Measurements from ENCODE around the gene MRPL53. TPM values are rescaled to one million over a fixed set of nuclear protein-coding genes. Genes with fewer than 3 reads are reported as not detected.
A peak's percentile ranks its signal among the peaks of the same experiment; 100 is the strongest.
"Not testable (repeated sequence)": the region's sequence is repeated elsewhere in the genome, so short reads cannot be mapped to it uniquely, and the experiment has no call there.

Gene MRPL53
- total RNA-seq, 2 experiments from 2014 or later = 72.5 to 83.1 TPM

- Mint-ChIP-seq H3K27ac (peak overlapping the region; percentile 28), H3K27me3 (no peaks in the 10 kb centered on the region), H3K9me3 (no peaks in the 10 kb centered on the region), H3K4me3 (no peak overlapping the region), H3K36me3 (ENCODE audit: low read depth) (peaks cover 15% of the 10 kb centered on the region), H3K4me1 (peaks cover 43% of the 10 kb centered on the region)
- ChIA-PET CTCF (interaction anchor here (9.8 kb wide), 1 partner anchor 20 kb away, joined by 66 read pairs; the partner anchor contains the start of genes CCDC142 and TTC31), POLR2A (no interaction called here)
- DNase-seq = no peak
Observed at GRCh38 chr2:74462786-74463105, 9.7 kb downstream of the MRPL53 start.

DNA sequence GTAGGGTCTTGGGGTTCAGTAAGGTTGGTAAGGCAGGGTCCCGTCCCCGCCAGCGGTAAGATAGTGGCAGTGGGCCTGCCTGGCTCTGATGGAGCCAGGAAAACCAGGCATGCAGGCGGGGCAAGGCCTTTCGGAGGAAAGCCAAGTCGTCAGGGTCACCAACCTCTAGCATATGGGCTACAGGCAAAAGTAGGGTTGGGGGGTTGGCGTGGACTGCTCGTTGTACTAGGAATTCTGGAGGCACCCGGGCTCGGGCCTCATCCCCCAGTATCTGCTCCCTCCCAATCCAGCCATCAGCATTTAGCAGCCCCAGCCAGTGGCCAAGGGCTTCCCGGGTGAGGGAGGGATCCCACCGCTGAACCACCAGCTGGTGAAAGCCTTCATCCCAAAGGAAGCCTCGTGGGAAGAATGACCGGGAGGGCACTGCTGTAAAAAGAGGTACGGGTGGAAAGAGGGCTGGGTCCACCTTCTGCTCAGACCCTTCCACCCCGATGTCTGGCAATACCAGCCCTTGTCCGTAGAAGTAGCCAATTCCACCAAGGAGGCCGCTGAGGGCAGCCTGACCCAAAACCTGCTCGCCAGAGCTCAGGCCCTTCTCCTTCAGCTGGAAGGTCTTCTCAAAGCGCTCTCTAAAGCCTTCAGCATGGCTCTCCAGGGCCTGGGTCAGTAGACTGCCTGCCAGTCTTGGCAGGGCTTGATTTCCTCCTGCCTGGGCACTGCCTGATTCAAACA, 10.3 kb downstream of the MRPL53 start:
- POLR2A ChIA-PET = no interaction called here
- Mint-ChIP-seq H3K4me3 (no peak overlapping the region), H3K27ac (no peak overlapping the region), H3K27me3 (no peaks in the 10 kb centered on the region), H3K4me1 (peaks cover 44% of the 10 kb centered on the region), H3K36me3 (ENCODE audit: low read depth) (peaks cover 16% of the 10 kb centered on the region), H3K9me3 (no peaks in the 10 kb centered on the region)
- CTCF ChIA-PET = interaction anchor here (1.0 to 9.8 kb wide), 4 partner anchors 7 to 20 kb away, joined by 4 to 66 read pairs (median 5); partner anchors contain the start of genes CCDC142, MRPL53 and TTC31
- no peak for DNase-seq

GRCh38 chr2:74461187-74462053, 11.1 kb downstream of the MRPL53 start:
- CTCF ChIA-PET = interaction anchor here (1.0 to 9.8 kb wide), 6 partner anchors 8 to 34 kb away, joined by 3 to 66 read pairs (median 4); partner anchors contain the start of genes CCDC142, MRPL53 and TTC31
- H3K27ac Mint-ChIP-seq = no peak overlapping the region

DNA sequence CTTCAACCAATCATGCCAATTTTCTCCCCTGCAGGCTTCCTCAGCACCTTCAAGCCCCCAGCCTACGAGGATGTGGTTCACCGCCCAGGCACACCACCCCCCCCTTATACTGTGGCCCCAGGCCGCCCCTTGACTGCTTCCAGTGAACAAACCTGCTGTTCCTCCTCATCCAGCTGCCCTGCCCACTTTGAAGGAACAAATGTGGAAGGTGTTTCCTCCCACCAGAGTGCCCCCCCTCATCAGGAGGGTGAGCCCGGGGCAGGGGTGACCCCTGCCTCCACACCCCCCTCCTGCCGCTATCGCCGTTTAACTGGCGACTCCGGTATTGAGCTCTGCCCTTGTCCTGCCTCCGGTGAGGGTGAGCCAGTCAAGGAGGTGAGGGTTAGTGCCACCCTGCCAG, 12.3 kb downstream of the MRPL53 start:
- DNase-seq, POLR2A ChIA-PET, H3K9me3 Mint-ChIP-seq, H3K27me3 Mint-ChIP-seq, H3K27ac Mint-ChIP-seq: not testable (repeated sequence)
- Mint-ChIP-seq H3K4me3 (peak overlapping the region; percentile 91), H3K36me3 (ENCODE audit: low read depth) (peaks cover 26% of the 10 kb centered on the region), H3K4me1 (peaks cover 55% of the 10 kb centered on the region)
- CTCF ChIA-PET = interaction anchor here (1.4 to 9.8 kb wide), 5 partner anchors 9 to 33 kb away, joined by 3 to 66 read pairs (median 5); partner anchors contain the start of genes CCDC142, MRPL53 and TTC31

More at GRCh38 chr2:74461187-74462053, 11.1 kb downstream of the MRPL53 start:
- DNase-seq = no peak
- POLR2A ChIA-PET = no interaction called here
- Mint-ChIP-seq H3K4me3 (no peak overlapping the region), H3K36me3 (ENCODE audit: low read depth) (peaks cover 23% of the 10 kb centered on the region), H3K27me3 (no peaks in the 10 kb centered on the region), H3K9me3 (no peaks in the 10 kb centered on the region), H3K4me1 (peaks cover 52% of the 10 kb centered on the region)

GRCh38 chr2:74459503-74460118, 12.9 kb downstream of the MRPL53 start:
- Mint-ChIP-seq H3K4me3 (peak overlapping the region; percentile 91), H3K4me1 (peaks cover 61% of the 10 kb centered on the region), H3K36me3 (ENCODE audit: low read depth) (peaks cover 28% of the 10 kb centered on the region), H3K27ac (peak overlapping the region; percentile 98)
- ChIA-PET CTCF (interaction anchor here (1.3 to 9.8 kb wide), 6 partner anchors 8 to 23 kb away, joined by 3 to 66 read pairs (median 8); partner anchors contain the start of genes CCDC142, MRPL53 and TTC31), POLR2A (interaction anchor here (1.1 kb wide), 1 partner anchor 8 kb away, joined by 3 read pairs; no protein-coding TSS in a partner anchor)
- not testable (repeated sequence) for H3K27me3 Mint-ChIP-seq, DNase-seq, H3K9me3 Mint-ChIP-seq

- Mint-ChIP-seq H3K9me3 (no peaks in the 10 kb centered on the region), H3K4me3 (peak overlapping the region; percentile 91), H3K27ac (peak overlapping the region; percentile 98), H3K4me1 (peaks cover 61% of the 10 kb centered on the region), H3K27me3 (no peaks in the 10 kb centered on the region), H3K36me3 (ENCODE audit: low read depth) (peaks cover 28% of the 10 kb centered on the region)
- ChIA-PET CTCF (interaction anchor here (1.3 to 9.8 kb wide), 6 partner anchors 9 to 73 kb away, joined by 3 to 66 read pairs (median 10); partner anchors contain the start of genes CCDC142, MRPL53 and TTC31), POLR2A (interaction anchor here (0.6 to 1.2 kb wide), 5 partner anchors 9 to 74 kb away, joined by 3 to 6 read pairs (median 5); partner anchors contain the start of gene MRPL53)
- DNase-seq = no peak
Observed at GRCh38 chr2:74458938-74459363, 13.5 kb downstream of the MRPL53 start.

DNA sequence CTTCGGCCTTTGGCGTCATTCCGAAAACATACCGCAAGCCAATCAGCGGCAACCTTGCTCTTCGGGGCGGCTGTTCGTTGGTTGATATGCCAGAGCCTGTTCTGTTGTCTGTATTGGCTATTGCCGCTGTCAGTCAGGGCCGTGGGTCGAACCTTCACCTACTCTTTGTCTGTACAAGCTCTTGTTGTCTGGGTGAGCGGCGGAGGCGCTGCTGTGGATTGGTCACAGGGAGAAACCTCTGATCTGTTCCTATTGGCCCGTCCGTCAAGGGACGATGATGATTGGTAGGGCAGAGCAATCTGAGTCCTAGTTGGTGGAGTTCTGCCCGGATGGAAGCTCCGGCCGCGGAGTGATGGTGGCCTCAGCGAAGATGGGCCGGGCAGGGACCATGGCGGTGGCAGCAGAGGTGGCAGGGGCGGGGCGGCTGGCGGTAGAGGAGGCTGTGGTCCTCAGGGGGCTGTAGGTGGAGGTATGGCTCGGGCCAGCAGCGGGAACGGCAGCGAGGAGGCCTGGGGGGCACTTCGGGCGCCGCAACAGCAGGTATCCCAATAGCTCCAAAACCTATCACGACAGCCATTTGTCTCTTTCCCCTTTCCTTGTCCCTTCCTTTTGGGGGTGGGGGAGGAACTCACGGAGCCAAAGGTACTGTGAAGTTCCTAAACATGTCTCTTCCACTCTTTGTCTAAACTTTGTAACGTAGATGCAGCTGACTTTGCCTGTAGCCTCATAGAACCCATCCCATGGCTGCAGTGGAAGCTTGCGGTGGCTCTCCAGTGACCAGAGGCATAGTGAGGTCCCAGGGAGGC, 14.1 kb downstream of the MRPL53 start, which contains the start of gene WBP1:
Gene WBP1 (plus strand): TSS at position 307 of the 806 bp plus-strand sequence. CDS start 165 bp downstream, at position 472.
- peaks cover 27% of the 10 kb centered on the region for H3K36me3 Mint-ChIP-seq (ENCODE audit: low read depth)
- POLR2A ChIA-PET = interaction anchor here (0.6 to 1.3 kb wide), 6 partner anchors 9 to 75 kb away, joined by 3 to 6 read pairs (median 5); partner anchors contain the start of genes C2orf81 and MRPL53
- no peaks in the 10 kb centered on the region for H3K27me3 Mint-ChIP-seq
- no peaks in the 10 kb centered on the region for H3K9me3 Mint-ChIP-seq
- peak within 1 kb of the TSS; percentile 91 for H3K4me3 Mint-ChIP-seq
- H3K4me1 Mint-ChIP-seq = peaks cover 62% of the 10 kb centered on the region
- CTCF ChIA-PET = interaction anchor here (0.7 to 9.8 kb wide), 9 partner anchors 9 to 126 kb away, joined by 3 to 66 read pairs (median 3); partner anchors contain the start of genes AUP1, CCDC142, HTRA2 and MRPL53
- H3K27ac Mint-ChIP-seq = peak within 1 kb of the TSS; percentile 98
- peak; percentile 100 for DNase-seq

DNA sequence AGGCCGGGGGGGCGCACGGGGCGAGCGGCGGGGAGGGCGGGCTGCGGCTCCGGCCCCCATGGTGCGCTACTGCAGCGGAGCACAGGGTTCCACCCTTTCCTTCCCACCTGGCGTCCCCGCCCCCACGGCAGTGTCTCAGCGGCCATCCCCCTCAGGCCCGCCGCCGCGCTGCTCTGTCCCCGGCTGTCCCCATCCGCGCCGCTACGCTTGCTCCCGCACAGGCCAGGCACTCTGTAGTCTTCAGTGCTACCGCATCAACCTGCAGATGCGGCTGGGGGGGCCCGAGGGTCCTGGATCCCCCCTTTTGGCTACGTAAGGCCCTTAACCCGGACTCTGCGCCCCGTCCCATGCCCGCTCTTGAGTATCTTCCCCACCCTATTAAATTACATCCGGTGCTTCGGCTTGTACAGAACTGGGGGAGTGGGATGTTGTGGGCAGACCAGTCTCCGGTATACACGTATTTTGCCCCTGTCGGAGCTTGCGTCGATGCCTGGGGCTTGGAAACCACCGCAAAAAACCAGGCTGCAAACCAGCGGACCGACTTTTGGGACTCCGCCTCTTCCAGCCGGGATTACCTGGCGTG, 14.8 kb downstream of the MRPL53 start:
- Mint-ChIP-seq H3K4me3 (peak overlapping the region; percentile 91), H3K27ac (peak overlapping the region; percentile 98), H3K4me1 (peaks cover 62% of the 10 kb centered on the region), H3K27me3 (no peaks in the 10 kb centered on the region), H3K36me3 (ENCODE audit: low read depth) (peaks cover 21% of the 10 kb centered on the region), H3K9me3 (no peaks in the 10 kb centered on the region)
- CTCF ChIA-PET = interaction anchor here (0.9 to 9.8 kb wide), 9 partner anchors 10 to 133 kb away, joined by 3 to 66 read pairs (median 6); partner anchors contain the start of genes AUP1, CCDC142, HTRA2 and MRPL53
- DNase-seq = peak; percentile 80
- POLR2A ChIA-PET = interaction anchor here (0.6 to 1.3 kb wide), 3 partner anchors 15 to 37 kb away, joined by 3 to 6 read pairs (median 6); partner anchors contain the start of genes C2orf81 and MRPL53

- Mint-ChIP-seq H3K4me1 (peaks cover 66% of the 10 kb centered on the region), H3K27ac (peak overlapping the region; percentile 98), H3K27me3 (no peaks in the 10 kb centered on the region), H3K36me3 (ENCODE audit: low read depth) (peaks cover 21% of the 10 kb centered on the region), H3K4me3 (peak overlapping the region; percentile 91), H3K9me3 (no peaks in the 10 kb centered on the region)
- ChIA-PET POLR2A (interaction anchor here (0.6 to 1.3 kb wide), 2 partner anchors 36 to 37 kb away, joined by 3 to 6 read pairs; partner anchors contain the start of gene C2orf81), CTCF (interaction anchor here (0.6 to 9.8 kb wide), 7 partner anchors 10 to 132 kb away, joined by 3 to 66 read pairs (median 6); partner anchors contain the start of genes CCDC142, MRPL53 and TTC31)
- no peak for DNase-seq
Observed at GRCh38 chr2:74457129-74457548, 15.3 kb downstream of the MRPL53 start.

DNA sequence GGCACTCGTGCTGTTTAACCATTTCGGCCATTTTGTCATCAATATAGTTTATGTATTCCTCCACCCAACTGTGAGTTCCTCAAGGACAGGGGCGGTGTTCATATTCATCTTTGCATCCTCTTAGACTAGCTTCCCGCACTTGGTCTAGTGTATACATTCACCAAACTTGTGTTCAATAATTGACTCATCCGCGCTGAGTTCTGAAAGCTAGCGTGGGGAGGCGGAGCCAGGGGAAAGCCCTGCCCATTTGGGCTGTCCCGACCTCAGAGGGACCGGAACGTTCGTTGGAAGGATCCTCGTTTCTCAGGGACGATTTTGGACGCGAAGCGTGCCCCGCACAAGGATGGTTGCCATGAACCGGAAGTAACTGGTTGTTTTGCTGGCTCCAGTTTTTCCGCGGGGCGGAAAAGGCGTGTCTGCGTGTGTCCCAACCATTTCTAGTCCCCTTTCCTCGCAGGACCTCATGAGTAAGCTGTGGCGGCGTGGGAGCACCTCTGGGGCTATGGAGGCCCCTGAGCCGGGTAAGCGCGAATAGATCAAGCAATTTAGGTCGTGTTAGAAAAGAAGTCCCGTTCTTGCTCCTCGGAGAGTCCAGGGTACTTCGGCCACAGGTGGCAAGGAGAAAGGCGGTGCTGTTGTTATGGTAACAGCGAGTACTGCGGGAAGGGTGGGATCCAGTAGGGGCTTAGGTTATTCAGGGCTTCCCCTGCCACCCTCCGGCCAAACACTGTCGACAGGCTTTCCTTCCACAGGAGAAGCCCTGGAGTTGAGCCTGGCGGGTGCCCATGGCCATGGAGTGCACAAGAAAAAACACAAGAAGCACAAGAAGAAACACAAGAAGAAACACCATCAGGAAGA, 17.6 kb downstream of the MRPL53 start, which contains the start of gene INO80B:
Gene INO80B (plus strand): TSS at position 434 of the 858 bp plus-strand sequence. CDS start 30 bp downstream, at position 464.
- peaks cover 13% of the 10 kb centered on the region for H3K36me3 Mint-ChIP-seq (ENCODE audit: low read depth)
- ChIA-PET POLR2A (interaction anchor here (0.6 to 1.3 kb wide), 4 partner anchors 16 to 75 kb away, joined by 3 read pairs; partner anchors contain the start of genes AUP1, C2orf81, HTRA2 and MRPL53), CTCF (interaction anchor here (0.9 to 9.8 kb wide), 5 partner anchors 11 to 64 kb away, joined by 3 to 66 read pairs (median 4); partner anchors contain the start of genes CCDC142 and TTC31)
- no peaks in the 10 kb centered on the region for H3K9me3 Mint-ChIP-seq
- no peaks in the 10 kb centered on the region for H3K27me3 Mint-ChIP-seq
- peak within 1 kb of the TSS; percentile 98 for H3K27ac Mint-ChIP-seq
- DNase-seq = peak; percentile 97
- H3K4me3 Mint-ChIP-seq = peak within 1 kb of the TSS; percentile 91
- peaks cover 61% of the 10 kb centered on the region for H3K4me1 Mint-ChIP-seq

Data from activated CD4-positive, alpha-beta T cell treated with anti-CD3 and anti-CD28 coated beads, Interleukin-2, amount 10 ng/mL, durations not matched to agents 7 days and 5 days (primary cell).